ENCODE results near the gene ALPP. TPM values are rescaled to one million over a fixed set of nuclear protein-coding genes. Genes with fewer than 3 reads are reported as not detected.
"Not testable (repeated sequence)": the region's sequence is repeated elsewhere in the genome, so short reads cannot be mapped to it uniquely, and the experiment has no call there.

Gene ALPP
- total and polyA plus RNA-seq, 2 donors (not counting 3 experiments of a cell fraction or from before 2014, with no cell fraction given), result not detected

DNA sequence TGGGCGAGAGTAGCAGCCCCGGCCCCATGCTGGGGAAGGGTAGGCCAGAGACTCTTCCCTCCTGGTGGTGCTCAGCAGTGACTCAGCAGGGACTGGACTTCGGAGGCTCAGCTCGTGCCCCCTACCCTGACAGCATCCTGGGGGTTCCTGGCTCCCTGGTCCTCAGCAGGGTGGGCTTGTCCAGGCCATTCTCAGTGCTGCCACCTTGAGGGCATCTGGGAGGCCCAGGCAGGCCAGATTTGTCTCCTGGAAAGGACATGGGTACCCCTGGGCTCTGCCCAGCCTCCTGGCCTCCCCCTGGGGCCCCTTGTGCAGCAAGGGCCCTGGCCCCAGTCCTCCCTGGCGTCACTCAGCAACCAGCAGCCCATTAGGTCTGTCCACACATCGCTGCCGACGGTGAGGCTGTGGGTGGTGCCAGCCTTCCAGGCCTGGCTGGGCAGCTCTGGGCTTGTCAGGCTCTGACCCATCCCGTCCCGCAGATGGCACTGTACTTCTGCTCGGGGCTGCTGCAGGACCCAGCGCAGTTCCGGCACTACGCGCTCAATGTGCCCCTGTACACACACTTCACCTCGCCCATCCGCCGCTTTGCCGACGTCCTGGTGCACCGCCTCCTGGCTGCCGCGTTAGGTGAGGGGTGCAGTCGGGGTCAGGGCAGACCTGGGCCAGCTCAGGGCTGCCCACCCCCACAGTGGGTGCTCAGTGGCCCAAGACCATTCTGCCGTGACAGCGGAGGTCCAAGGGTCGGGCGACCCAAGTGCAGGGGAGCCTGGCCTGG lies 45.0 kb upstream of the ALPP start:
- TF ChIP-seq, protein P1, sequence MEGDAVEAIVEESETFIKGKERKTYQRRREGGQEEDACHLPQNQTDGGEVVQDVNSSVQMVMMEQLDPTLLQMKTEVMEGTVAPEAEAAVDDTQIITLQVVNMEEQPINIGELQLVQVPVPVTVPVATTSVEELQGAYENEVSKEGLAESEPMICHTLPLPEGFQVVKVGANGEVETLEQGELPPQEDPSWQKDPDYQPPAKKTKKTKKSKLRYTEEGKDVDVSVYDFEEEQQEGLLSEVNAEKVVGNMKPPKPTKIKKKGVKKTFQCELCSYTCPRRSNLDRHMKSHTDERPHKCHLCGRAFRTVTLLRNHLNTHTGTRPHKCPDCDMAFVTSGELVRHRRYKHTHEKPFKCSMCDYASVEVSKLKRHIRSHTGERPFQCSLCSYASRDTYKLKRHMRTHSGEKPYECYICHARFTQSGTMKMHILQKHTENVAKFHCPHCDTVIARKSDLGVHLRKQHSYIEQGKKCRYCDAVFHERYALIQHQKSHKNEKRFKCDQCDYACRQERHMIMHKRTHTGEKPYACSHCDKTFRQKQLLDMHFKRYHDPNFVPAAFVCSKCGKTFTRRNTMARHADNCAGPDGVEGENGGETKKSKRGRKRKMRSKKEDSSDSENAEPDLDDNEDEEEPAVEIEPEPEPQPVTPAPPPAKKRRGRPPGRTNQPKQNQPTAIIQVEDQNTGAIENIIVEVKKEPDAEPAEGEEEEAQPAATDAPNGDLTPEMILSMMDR (IDR thresholded peaks at IDR 0.05; ENCODE audit: extremely low read depth in 1 of 2, insufficient read depth in 1 of 2, low read depth in 1 of 2, low read length in 2 of 2), result peak; percentile 59 to 75
- no peak for TF ChIP-seq POLR2AphosphoS5 (IDR thresholded peaks at IDR 0.05; ENCODE audit: insufficient read depth, low read depth, low read length)
- no peaks in the 10 kb centered on the region for H3K79me2 ChIP-seq (ENCODE audit: control insufficient read depth, insufficient read depth, low read length)
- POLR2A ChIA-PET, result no interaction called here
- no peaks in the 10 kb centered on the region for H3K9me1 ChIP-seq (replicated peaks; ENCODE audit: control insufficient read depth, extremely low read depth, insufficient read depth, low read length)
- CTCF ChIA-PET, result interaction anchor here (1.7 to 2.0 kb wide), 2 partner anchors 104 to 427 kb away, joined by 5 to 6 read pairs; no protein-coding TSS in a partner anchor
- H3K27ac ChIP-seq (ENCODE audit: insufficient read depth, low read depth, low read length), result no peak overlapping the region
- no peaks in the 10 kb centered on the region for H3K4me1 ChIP-seq (ENCODE audit: control insufficient read depth, extremely low read depth, insufficient read depth, low read length)
- BruUV-seq (replicated peaks), result no TSS peak
- no peaks in the 10 kb centered on the region for H3K27me3 ChIP-seq (ENCODE audit: control insufficient read depth in 2 of 2, insufficient read depth in 2 of 2, low read length in 2 of 2)
- H3K4me3 ChIP-seq (replicated peaks in 1 of 3; ENCODE audit: insufficient read depth in 1 of 3, low read depth in 1 of 3, low read length in 3 of 3), result no peak overlapping the region
- dilution Hi-C loops (cut with MboI; ENCODE audit: extremely low pct_ligation_motif_present, low sequenced_read_pairs) (no loop called here), intact Hi-C loops (cut with micrococcal nuclease) (no loop called here)
- DNase-seq (ENCODE audit: low read depth, low spot score), result peak; percentile 14
- H3K36me3 ChIP-seq (ENCODE audit: control insufficient read depth in 2 of 2, extremely low read depth in 1 of 2, insufficient read depth in 2 of 2, low read length in 2 of 2), result peaks cover 0 to 4% of the 10 kb centered on the region in 2 experiments
- H3K4me2 ChIP-seq (ENCODE audit: insufficient read depth, low read length), result no peak overlapping the region
- no peaks in the 10 kb centered on the region for H3K9me3 ChIP-seq (replicated peaks; ENCODE audit: control insufficient read depth, insufficient read depth, low read length)
- no peak overlapping the region for H2AFZ ChIP-seq (ENCODE audit: low read depth, low read length)
- H4K20me1 ChIP-seq (replicated peaks; ENCODE audit: control insufficient read depth, extremely low read depth, insufficient read depth, low read length), result no peaks in the 10 kb centered on the region
- no peak for FAIRE-seq
- no peak overlapping the region for H3K9ac ChIP-seq (replicated peaks; ENCODE audit: extremely low read depth, insufficient read depth, low read length)

DNA sequence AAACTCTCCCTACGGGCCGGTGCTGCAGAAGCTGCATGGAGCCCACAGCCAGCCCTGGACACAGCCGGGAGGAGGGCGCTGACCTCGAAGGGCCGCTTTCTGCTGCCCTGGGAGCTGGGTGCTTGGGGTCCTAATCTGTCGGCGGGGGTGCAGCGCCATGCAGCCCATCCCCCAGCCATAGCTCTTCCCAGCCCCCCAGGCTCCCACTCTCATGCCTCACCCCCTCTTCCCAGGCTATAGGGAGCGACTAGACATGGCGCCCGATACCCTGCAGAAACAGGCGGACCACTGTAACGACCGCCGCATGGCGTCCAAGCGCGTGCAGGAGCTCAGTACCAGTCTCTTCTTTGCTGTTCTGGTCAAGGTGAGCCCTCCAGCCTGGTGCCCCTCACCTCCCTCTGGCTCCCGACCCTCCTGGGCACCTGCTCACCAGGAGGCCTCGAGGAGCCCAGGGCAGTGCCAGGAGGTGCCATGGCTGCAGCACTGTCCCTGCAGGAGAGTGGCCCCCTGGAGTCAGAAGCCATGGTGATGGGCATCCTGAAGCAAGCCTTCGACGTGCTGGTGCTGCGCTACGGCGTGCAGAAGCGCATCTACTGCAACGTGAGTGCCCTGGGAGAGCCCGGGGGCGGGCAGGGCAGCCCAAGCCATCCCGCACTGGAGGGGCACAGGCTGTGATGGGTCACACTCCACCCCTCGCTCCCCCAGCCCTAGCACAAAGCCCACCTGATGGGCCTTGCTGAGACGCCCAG lies 44.2 kb upstream of the ALPP start:
- CTCF ChIA-PET, result interaction anchor here (1.6 to 2.0 kb wide), 3 partner anchors 9 to 428 kb away, joined by 3 to 6 read pairs (median 5); no protein-coding TSS in a partner anchor
- POLR2A ChIA-PET, result not testable (repeated sequence)

DNA sequence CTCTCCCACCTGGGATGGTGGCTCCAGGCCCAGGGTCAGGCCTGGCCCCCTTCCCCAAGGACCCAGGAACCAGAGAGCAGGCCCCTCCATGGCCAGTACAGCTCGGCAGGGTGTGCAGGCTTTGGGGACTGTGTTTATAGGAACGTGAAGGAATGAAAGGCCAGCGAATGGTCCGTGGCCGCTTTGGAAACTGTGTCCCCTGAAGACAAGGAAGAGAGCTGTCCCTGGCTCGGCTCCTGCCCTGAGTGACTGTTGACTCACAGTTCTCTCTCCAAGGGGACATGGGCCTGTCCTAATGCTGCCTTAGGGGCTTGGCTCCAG lies 43.7 kb upstream of the ALPP start:
- dilution Hi-C loops (cut with MboI; ENCODE audit: extremely low pct_ligation_motif_present, low sequenced_read_pairs); POLR2A ChIA-PET; H2AFZ ChIP-seq (ENCODE audit: low read depth, low read length); H3K36me3 ChIP-seq (ENCODE audit: control insufficient read depth in 2 of 2, extremely low read depth in 1 of 2, insufficient read depth in 2 of 2, low read length in 2 of 2); H3K4me3 ChIP-seq (replicated peaks in 1 of 3; ENCODE audit: insufficient read depth in 1 of 3, low read depth in 1 of 3, low read length in 3 of 3); BruUV-seq (replicated peaks); H3K4me2 ChIP-seq (ENCODE audit: insufficient read depth, low read length); H3K79me2 ChIP-seq (ENCODE audit: control insufficient read depth, insufficient read depth, low read length); H3K27me3 ChIP-seq (ENCODE audit: control insufficient read depth in 2 of 2, insufficient read depth in 2 of 2, low read length in 2 of 2); H3K9ac ChIP-seq (replicated peaks; ENCODE audit: extremely low read depth, insufficient read depth, low read length); H3K9me3 ChIP-seq (replicated peaks; ENCODE audit: control insufficient read depth, insufficient read depth, low read length); H3K4me1 ChIP-seq (ENCODE audit: control insufficient read depth, extremely low read depth, insufficient read depth, low read length); H3K27ac ChIP-seq (ENCODE audit: insufficient read depth, low read depth, low read length); H4K20me1 ChIP-seq (replicated peaks; ENCODE audit: control insufficient read depth, extremely low read depth, insufficient read depth, low read length); intact Hi-C loops (cut with micrococcal nuclease); H3K9me1 ChIP-seq (replicated peaks; ENCODE audit: control insufficient read depth, extremely low read depth, insufficient read depth, low read length); DNase-seq (ENCODE audit: low read depth, low spot score): not testable (repeated sequence)
- FAIRE-seq, result peak; percentile 24
- CTCF ChIA-PET, result interaction anchor here (1.1 to 2.0 kb wide), 8 partner anchors 10 to 429 kb away, joined by 3 to 6 read pairs (median 3); no protein-coding TSS in a partner anchor

More for the DNA sequence above, 44.2 kb upstream of the ALPP start:
- H3K79me2 ChIP-seq (ENCODE audit: control insufficient read depth, insufficient read depth, low read length); H3K36me3 ChIP-seq (ENCODE audit: control insufficient read depth in 2 of 2, extremely low read depth in 1 of 2, insufficient read depth in 2 of 2, low read length in 2 of 2); H3K9ac ChIP-seq (replicated peaks; ENCODE audit: extremely low read depth, insufficient read depth, low read length); dilution Hi-C loops (cut with MboI; ENCODE audit: extremely low pct_ligation_motif_present, low sequenced_read_pairs); H3K27me3 ChIP-seq (ENCODE audit: control insufficient read depth in 2 of 2, insufficient read depth in 2 of 2, low read length in 2 of 2); FAIRE-seq; H3K4me1 ChIP-seq (ENCODE audit: control insufficient read depth, extremely low read depth, insufficient read depth, low read length); DNase-seq (ENCODE audit: low read depth, low spot score); H3K27ac ChIP-seq (ENCODE audit: insufficient read depth, low read depth, low read length); intact Hi-C loops (cut with micrococcal nuclease); H3K9me3 ChIP-seq (replicated peaks; ENCODE audit: control insufficient read depth, insufficient read depth, low read length); H4K20me1 ChIP-seq (replicated peaks; ENCODE audit: control insufficient read depth, extremely low read depth, insufficient read depth, low read length); H3K4me2 ChIP-seq (ENCODE audit: insufficient read depth, low read length); H3K4me3 ChIP-seq (replicated peaks in 1 of 3; ENCODE audit: insufficient read depth in 1 of 3, low read depth in 1 of 3, low read length in 3 of 3); BruUV-seq (replicated peaks); H3K9me1 ChIP-seq (replicated peaks; ENCODE audit: control insufficient read depth, extremely low read depth, insufficient read depth, low read length); H2AFZ ChIP-seq (ENCODE audit: low read depth, low read length): not testable (repeated sequence)
